GM19452 (cell line): ENCODE measurements around the gene ALDH3A2.

ENCODE experiments used
- ATAC-seq: cut with Tn5 transposase; IDR thresholded peaks from one replicate; pipeline ENCODE4 v1.9.1; 2021; ENCODE audit not compliant: unreplicated experiment

ALDH3A2 gene

GRCh38 chr17:19713901-19714361 lies 65.4 kb downstream of the ALDH3A2 start:
- no peak for ATAC-seq

- ATAC-seq = no peak
Measured at GRCh38 chr17:19714542-19715411, 66.2 kb downstream of the ALDH3A2 start.

GRCh38 chr17:19716108-19717030 lies 67.8 kb downstream of the ALDH3A2 start, which contains the start of gene SLC47A2:
SLC47A2 (minus strand) TSS chr17:19716584; CDS start chr17:19716555, 29 bp downstream.
- ATAC-seq = no peak

- no peak for ATAC-seq
Measured at GRCh38 chr17:19717031-19717360, 68.4 kb downstream of the ALDH3A2 start.

GRCh38 chr17:19717411-19717908 lies 68.9 kb downstream of the ALDH3A2 start:
- ATAC-seq = no peak

- no peak for ATAC-seq
Measured at GRCh38 chr17:19718041-19718612, 69.6 kb downstream of the ALDH3A2 start.

- no peak for ATAC-seq
Measured at GRCh38 chr17:19718613-19719354, 70.2 kb downstream of the ALDH3A2 start.

GRCh38 chr17:19719355-19720209 lies 71.0 kb downstream of the ALDH3A2 start:
- no peak for ATAC-seq

- no peak for ATAC-seq
Measured at GRCh38 chr17:19720210-19720475, 71.6 kb downstream of the ALDH3A2 start.

GRCh38 chr17:19720631-19721426 lies 72.3 kb downstream of the ALDH3A2 start:
- ATAC-seq = no peak

GRCh38 chr17:19723964-19724363 lies 75.4 kb downstream of the ALDH3A2 start:
- ATAC-seq = no peak

- no peak for ATAC-seq
Measured at GRCh38 chr17:19724501-19725420, 76.2 kb downstream of the ALDH3A2 start.

- no peak for ATAC-seq
Measured at GRCh38 chr17:19725486-19725885, 76.9 kb downstream of the ALDH3A2 start.

- ATAC-seq = no peak
Measured at GRCh38 chr17:19726631-19727376, 78.3 kb downstream of the ALDH3A2 start.
